HepG2 (cell line): Measurements from ENCODE around the gene ILKAP. TPM values are rescaled to one million over a fixed set of nuclear protein-coding genes. Genes with fewer than 3 reads are reported as not detected.
A peak's percentile ranks its signal among the peaks of the same experiment; 100 is the strongest.

Experiments
- ARNT2 ChIP-seq: sonication (generic); formaldehyde crosslinking; IDR thresholded peaks from 2 replicates; pipeline ENCODE4 v1.8.0; 2022; ENCODE audit warnings: mild to moderate bottlenecking, low read depth, missing genetic modification reagents, moderate library complexity
- DNMT3B ChIP-seq: conservative IDR thresholded peaks from 2 replicates; pipeline ENCODE4 v1.6.1; 2016; ENCODE audit warnings: missing biosample characterization, control low read depth
- DR1 ChIP-seq: sonication (generic); formaldehyde crosslinking; IDR thresholded peaks from 2 replicates; pipeline ENCODE4 v1.8.0; 2021; ENCODE audit warnings: mild to moderate bottlenecking, missing genetic modification reagents, inconsistent platforms
- ETV5 ChIP-seq: IDR thresholded peaks from 2 replicates; pipeline ENCODE4 v1.6.1; 2018; ENCODE audit warnings: missing biosample characterization, missing genetic modification reagents, inconsistent platforms, borderline replicate concordance
- FIP1L1 ChIP-seq: fragments of 200-400 bp; formaldehyde crosslinking; IDR thresholded peaks from 2 replicates; pipeline ENCODE4 v1.6.1; 2018; ENCODE audit warnings: low read depth, mild to moderate bottlenecking, low read length, moderate library complexity, borderline replicate concordance; ENCODE audit not compliant: insufficient read depth
- GMEB2 ChIP-seq: IDR thresholded peaks from 2 replicates; pipeline ENCODE4 v1.6.1; 2016; ENCODE audit warnings: missing biosample characterization, missing genetic modification reagents, low read depth
- HHEX ChIP-seq: IDR thresholded peaks from 2 replicates; pipeline ENCODE4 v1.6.1; 2016; ENCODE audit warnings: control low read depth
- ISX ChIP-seq: sonication (generic); formaldehyde crosslinking; conservative IDR thresholded peaks from 2 replicates; pipeline ENCODE4 v1.5.0; 2020; ENCODE audit warnings: missing genetic modification reagents
- KLF11 ChIP-seq: IDR thresholded peaks from 2 replicates; pipeline ENCODE4 v1.6.1; 2016; ENCODE audit warnings: missing compliant biosample characterization
- KLF15 ChIP-seq: sonication (generic); formaldehyde crosslinking; IDR thresholded peaks from 2 replicates; pipeline ENCODE4 v1.8.1; 2023; ENCODE audit warnings: borderline replicate concordance, mild to moderate bottlenecking, inconsistent platforms, missing genetic modification reagents, mixed read lengths
- MED13 ChIP-seq: sonication (generic); formaldehyde crosslinking; IDR thresholded peaks from 2 replicates; pipeline ENCODE4 v1.5.0; 2020; ENCODE audit warnings: missing genetic modification reagents
- MZF1 ChIP-seq: sonication (generic); formaldehyde crosslinking; IDR thresholded peaks from 2 replicates; pipeline ENCODE4 v1.8.1; 2023; ENCODE audit warnings: mild to moderate bottlenecking, missing genetic modification reagents, borderline replicate concordance
- PAF1 ChIP-seq: IDR thresholded peaks from 2 replicates; pipeline ENCODE4 v1.6.1; 2016; ENCODE audit warnings: missing genetic modification reagents, missing compliant biosample characterization
- PRPF4 ChIP-seq: fragments of 200-400 bp; formaldehyde crosslinking; IDR thresholded peaks from 2 replicates; pipeline ENCODE4 v1.6.1; 2016; ENCODE audit warnings: low read length, low read depth; ENCODE audit not compliant: poor library complexity, severe bottlenecking
- SKI ChIP-seq: fragments of 450-650 bp; IDR thresholded peaks from one replicate; pipeline ENCODE4 v1.6.1; 2018; ENCODE audit warnings: mild to moderate bottlenecking; ENCODE audit not compliant: partially characterized antibody
- SMARCC2 ChIP-seq: fragments of 450-650 bp; IDR thresholded peaks from 2 replicates; pipeline ENCODE4 v1.6.1; 2017; ENCODE audit warnings: antibody characterized with exemption, mild to moderate bottlenecking
- TBX2 ChIP-seq: sonication (generic); formaldehyde crosslinking; IDR thresholded peaks from 2 replicates; pipeline ENCODE4 v1.5.0; 2020; ENCODE audit warnings: missing genetic modification reagents, mild to moderate bottlenecking, borderline replicate concordance
- TOPORS ChIP-seq: sonication (generic); formaldehyde crosslinking; IDR thresholded peaks from 2 replicates; pipeline ENCODE4 v1.8.0; 2023; ENCODE audit warnings: mild to moderate bottlenecking, missing genetic modification reagents
- ZC3H13 ChIP-seq: sonication (generic); formaldehyde crosslinking; IDR thresholded peaks from 2 replicates; pipeline ENCODE4 v1.8.1; 2023; ENCODE audit warnings: mild to moderate bottlenecking, missing genetic modification reagents, moderate library complexity
- ZFP82 ChIP-seq: sonication (generic); formaldehyde crosslinking; IDR thresholded peaks from 2 replicates; pipeline ENCODE4 v1.5.1; 2020; ENCODE audit warnings: mild to moderate bottlenecking, missing genetic modification reagents, borderline replicate concordance
- ZGPAT ChIP-seq: IDR thresholded peaks from 2 replicates; pipeline ENCODE4 v1.6.1; 2016; ENCODE audit warnings: mild to moderate bottlenecking
- ZIK1 ChIP-seq: sonication (generic); formaldehyde crosslinking; IDR thresholded peaks from 2 replicates; pipeline ENCODE4 v1.5.0; 2020; ENCODE audit warnings: mild to moderate bottlenecking, low read depth, missing genetic modification reagents, borderline replicate concordance
- ZNF24 ChIP-seq: fragments of 450-650 bp; IDR thresholded peaks from 2 replicates; pipeline ENCODE4 v1.6.1; 2017; ENCODE audit warnings: antibody characterized with exemption, mild to moderate bottlenecking
- ZNF251 ChIP-seq: sonication (generic); formaldehyde crosslinking; IDR thresholded peaks from 2 replicates; pipeline ENCODE4 v1.9.0; 2021; ENCODE audit warnings: mild to moderate bottlenecking, missing genetic modification reagents
- ZNF274 ChIP-seq: sonication (generic); formaldehyde crosslinking; IDR thresholded peaks from 2 replicates; pipeline ENCODE4 v1.5.1; 2020; ENCODE audit warnings: mild to moderate bottlenecking, missing genetic modification reagents
- ZNF441 ChIP-seq: sonication (generic); formaldehyde crosslinking; IDR thresholded peaks from 2 replicates; pipeline ENCODE4 v1.7.0; 2021; ENCODE audit warnings: missing genetic modification reagents, borderline replicate concordance
- ZNF543 ChIP-seq: sonication (generic); formaldehyde crosslinking; IDR thresholded peaks from 2 replicates; pipeline ENCODE4 v1.4.0; 2020; ENCODE audit warnings: mild to moderate bottlenecking, missing genetic modification reagents
- ZNF691 ChIP-seq: sonication (generic); formaldehyde crosslinking; IDR thresholded peaks from 2 replicates; pipeline ENCODE4 v1.4.0; 2020; ENCODE audit warnings: missing genetic modification reagents, low read depth, mild to moderate bottlenecking, borderline replicate concordance
- ZNF792 ChIP-seq: IDR thresholded peaks from 2 replicates; pipeline ENCODE4 v1.6.1; 2016
- polyA plus RNA-seq, 8 experiments: library from polyadenylated mRNA; depleted of rRNA in 3 of 8; stranded (reverse) in 7 of 8; unstranded in 1 of 8; fragments of >200 nt; fragmentation: Illumina TruSeq in 4 of 8; extraction: Trizol in 4 of 8; gene quantifications; 2 replicates each; pipeline versions ENCODE4 v1.2.1 to v1.2.3, GENCODE V29; 2011 to 2016; ENCODE audit warnings: low read depth in 4 of 8, missing spikeins in 1 of 8, mixed read lengths in 1 of 8; ENCODE audit not compliant: insufficient read depth in 1 of 8
- total RNA-seq, 5 experiments: library from RNA; depleted of rRNA; stranded (reverse); fragments of >200 nt; fragmentation: Illumina TruSeq; extraction: Trizol; gene quantifications; 2 replicates each; pipeline ENCODE4 v1.2.3, GENCODE V29; 2016; ENCODE audit warnings: low read depth in 1 of 5

The ILKAP gene
- total and polyA plus RNA-seq, 2 of the 13 experiments (the other 11 are each of a cell fraction or from before 2014, with no cell fraction given): 29.6 to 33.1 TPM

GRCh38 chr2:238203973-238204683 lies 633 bp upstream of the ILKAP start (continued):
- no peak for TF ChIP-seq SMARCC2
- TF ChIP-seq DNMT3B (CRISPR knock-in tag): no peak
- no peak for TF ChIP-seq ZC3H13 (CRISPR knock-in tag)
- no peak for TF ChIP-seq FIP1L1
- TF ChIP-seq HHEX: no peak
- TF ChIP-seq ZNF543 (CRISPR knock-in tag): peak; percentile 64; the same call in 1 of the 2 replicates
- TF ChIP-seq ZIK1 (CRISPR knock-in tag): no peak
- TF ChIP-seq ZNF691 (CRISPR knock-in tag): no peak
- no peak for TF ChIP-seq SKI
- TF ChIP-seq ZNF441 (CRISPR knock-in tag): no peak
- no peak for TF ChIP-seq ISX
- TF ChIP-seq PAF1 (CRISPR knock-in tag): no peak
- no peak for TF ChIP-seq ZNF792 (CRISPR knock-in tag)
- TF ChIP-seq ZNF274 (CRISPR knock-in tag): no peak
- TF ChIP-seq ETV5 (CRISPR knock-in tag): no peak
- TF ChIP-seq ARNT2 (CRISPR knock-in tag): no peak
- no peak for TF ChIP-seq ZFP82 (CRISPR knock-in tag)
- TF ChIP-seq PRPF4: no peak
- no peak for TF ChIP-seq KLF11 (CRISPR knock-in tag)
- no peak for TF ChIP-seq DR1 (CRISPR knock-in tag)
- no peak for TF ChIP-seq ZNF24
- no peak for TF ChIP-seq ZGPAT
- TF ChIP-seq TOPORS (CRISPR knock-in tag): no peak
- no peak for TF ChIP-seq ZNF251
- no peak for TF ChIP-seq MZF1
- no peak for TF ChIP-seq KLF15 (CRISPR knock-in tag)
- TF ChIP-seq GMEB2 (CRISPR knock-in tag): no peak
- no peak for TF ChIP-seq MED13 (CRISPR knock-in tag)
- TF ChIP-seq TBX2 (CRISPR knock-in tag): 0 out of 2 replicates have a peak, but pooled peaks have one; percentile 42
